Fibroblast of gingiva (primary cell): ENCODE data around the gene PABPC1L.

ENCODE experiments used
- DNase-seq: peaks from one replicate; pipeline ENCODE4 v3.0.0-alpha.2; 2011; ENCODE audit warnings: low read depth

PABPC1L gene

GRCh38 chr20:44900231-44900854 is 9.5 kb upstream of the PABPC1L start:
- DNase-seq = no peak

GRCh38 chr20:44901974-44902373 is 7.9 kb upstream of the PABPC1L start:
- DNase-seq = no peak

- no peak for DNase-seq
These were observed 5.5 kb upstream of the PABPC1L start for GRCh38 chr20:44904377-44904776.

GRCh38 chr20:44908987-44909871 is 631 bp upstream of the PABPC1L start:
- DNase-seq = no peak

- DNase-seq = no peak
These were observed 916 bp downstream of the PABPC1L start for GRCh38 chr20:44910690-44911262.

- DNase-seq = peak; percentile 32
These were observed 1.5 kb downstream of the PABPC1L start for GRCh38 chr20:44911264-44911921.

- DNase-seq = no peak
These were observed 2.3 kb downstream of the PABPC1L start for GRCh38 chr20:44912189-44912588.

GRCh38 chr20:44914924-44915323 is 5.1 kb downstream of the PABPC1L start:
- no peak for DNase-seq

GRCh38 chr20:44916586-44916985 is 6.7 kb downstream of the PABPC1L start:
- no peak for DNase-seq

- DNase-seq = no peak
These were observed 7.5 kb downstream of the PABPC1L start for GRCh38 chr20:44917399-44917798.

GRCh38 chr20:44918342-44918741 is 8.5 kb downstream of the PABPC1L start:
- DNase-seq = no peak

GRCh38 chr20:44918761-44919160 is 8.9 kb downstream of the PABPC1L start:
- DNase-seq = no peak

- DNase-seq = no peak
These were observed 11.6 kb downstream of the PABPC1L start for GRCh38 chr20:44921447-44921846.

GRCh38 chr20:44924541-44924940 is 14.7 kb downstream of the PABPC1L start:
- DNase-seq = no peak

- no peak for DNase-seq
These were observed 18.7 kb downstream of the PABPC1L start for GRCh38 chr20:44928595-44928994.

- no peak for DNase-seq
These were observed 20.8 kb downstream of the PABPC1L start for GRCh38 chr20:44930517-44931168.

GRCh38 chr20:44931911-44932310 is 22.1 kb downstream of the PABPC1L start:
- DNase-seq = peak; percentile 20

- DNase-seq = no peak
These were observed 23.1 kb downstream of the PABPC1L start for GRCh38 chr20:44932916-44933315.

GRCh38 chr20:44936510-44936909 is 26.6 kb downstream of the PABPC1L start:
- DNase-seq = no peak

GRCh38 chr20:44938637-44939036 is 28.8 kb downstream of the PABPC1L start:
- peak; percentile 21 for DNase-seq

GRCh38 chr20:44941120-44941691 is 31.3 kb downstream of the PABPC1L start:
- no peak for DNase-seq
